Stimulated activated CD8-positive, alpha-beta memory T cell treated with anti-CD3 and anti-CD28 coated beads, Interleukin-2, amount 100 ng/mL, for 48 hours (primary cell): Measurements from ENCODE around the gene CACUL1.

Source experiments
- DNase-seq, 2 donors: peaks; one replicate each; pipeline ENCODE4 v3.0.0-alpha.2; 2020; ENCODE audit warnings: low read depth in 2 of 2

Gene CACUL1

DNA sequence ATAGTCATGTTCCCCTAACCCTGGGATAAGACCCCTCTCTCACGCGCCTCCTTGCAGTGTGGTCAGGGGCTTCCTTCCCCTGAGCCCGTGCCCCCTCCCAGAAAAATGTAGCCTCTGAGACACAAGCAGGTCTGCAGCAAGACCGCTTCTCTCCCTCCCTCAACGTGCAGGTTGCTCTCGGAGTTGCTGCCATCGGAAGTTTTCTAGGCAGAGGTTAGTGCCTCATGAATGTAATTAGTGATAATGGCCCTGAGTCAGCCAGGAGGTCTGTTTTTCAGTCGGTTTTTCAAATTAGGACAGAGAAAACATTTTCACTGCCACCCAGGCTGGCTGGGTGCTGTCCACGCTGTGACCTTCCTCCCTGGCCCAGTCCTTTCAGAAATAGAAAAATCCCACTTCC is 116.1 kb downstream of the CACUL1 start:
- DNase-seq: no peak

- DNase-seq: no peak
These were observed 118.9 kb downstream of the CACUL1 start for GRCh38 chr10:118635674-118636402.

- no peak for DNase-seq
These were observed 121.0 kb downstream of the CACUL1 start for GRCh38 chr10:118633786-118634185.

- DNase-seq: no peak
These were observed 125.6 kb downstream of the CACUL1 start for GRCh38 chr10:118629211-118629610.

- DNase-seq: no peak
These were observed 126.4 kb downstream of the CACUL1 start for GRCh38 chr10:118628397-118628796.

GRCh38 chr10:118626953-118627352 is 127.8 kb downstream of the CACUL1 start:
- DNase-seq: no peak
